Tibial artery (tissue), 4 donors: ENCODE data around the gene EXOC3L2.

ENCODE experiments used
- DNase-seq, 2 donors: peaks; one replicate each; pipeline ENCODE4 v3.0.0-alpha.2; 2019
- H3K27ac ChIP-seq, 2 donors: fragments of 200-600 bp; sonication (generic) in 1 of 2; 1 replicate in 1 of 2; 2 replicates in 1 of 2; pipeline ENCODE4 v1.5.1; 2018 to 2019; ENCODE audit warnings: mild to moderate bottlenecking in 1 of 2
- H3K27me3 ChIP-seq, 2 donors: fragments of 200-600 bp; sonication (generic) in 1 of 2; one replicate each; pipeline versions ENCODE4 v1.5.1 to v1.6.0; 2016 to 2019
- H3K36me3 ChIP-seq, 3 donors: fragments of 200-600 bp; sonication (generic) in 2 of 3; one replicate each; pipeline ENCODE4 v1.5.1; 2016 to 2019; ENCODE audit warnings: mild to moderate bottlenecking in 2 of 3
- H3K4me1 ChIP-seq, 4 donors: fragments of 200-600 bp; sonication (generic) in 2 of 4; 1 replicate in 3 of 4; 2 replicates in 1 of 4; pipeline ENCODE4 v1.5.1; 2016 to 2019
- H3K4me3 ChIP-seq, 2 donors: fragments of 200-600 bp; sonication (generic) in 1 of 2; 1 replicate in 1 of 2; 2 replicates in 1 of 2; pipeline ENCODE4 v1.5.1; 2018 to 2019; ENCODE audit warnings: mild to moderate bottlenecking in 2 of 2
- H3K9me3 ChIP-seq, 3 donors: fragments of 200-600 bp; sonication (generic) in 1 of 3; one replicate each; pipeline ENCODE4 v1.5.1; 2016 to 2019
- intact Hi-C: fragments of 100-400 bp; cut with DNase I; formaldehyde crosslinking; loops from one replicate; pipeline ENCODE4 v1.15.0; 2023; ENCODE audit warnings: low total_unique reads
- TF ChIP-seq, protein P1 (sequence below), 2 experiments: fragments of 200-600 bp in 1 of 2; fragments of 450-650 bp in 1 of 2; IDR thresholded peaks; one replicate each; pipeline ENCODE4 v1.5.1; 2017 to 2019; ENCODE audit warnings: antibody characterized with exemption in 2 of 2, mild to moderate bottlenecking in 1 of 2, moderate library complexity in 1 of 2

EXOC3L2 gene

DNA sequence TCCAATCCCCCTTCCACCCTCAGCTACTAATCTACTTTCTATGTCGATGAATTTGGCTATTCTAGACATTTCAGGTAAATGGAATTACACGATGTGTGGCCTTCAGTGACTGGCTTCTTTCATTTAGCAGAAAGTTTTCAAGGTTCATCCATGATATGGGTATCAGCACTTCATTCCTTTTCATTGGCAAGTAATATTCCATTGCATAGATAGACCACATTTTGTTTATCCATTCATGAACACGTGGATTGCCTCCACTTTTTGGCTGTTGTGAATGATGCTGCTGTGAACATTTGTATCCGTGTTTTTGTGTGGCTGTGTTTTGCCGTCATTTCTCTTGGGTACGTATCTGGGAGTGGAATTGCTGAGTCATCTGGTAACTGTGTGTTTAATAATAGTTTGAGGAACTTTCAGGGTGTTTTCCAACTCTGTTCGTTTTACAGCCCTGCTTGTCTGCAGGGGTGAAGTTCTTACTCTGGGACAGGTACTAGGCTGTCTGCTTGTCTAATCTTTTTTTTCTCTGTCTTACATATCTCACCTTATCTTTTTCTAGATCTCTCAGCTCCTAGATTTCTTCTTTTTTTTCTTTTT, 38.3 kb upstream of the EXOC3L2 start:
- Histone ChIP-seq H3K9me3 (no peaks in the 10 kb centered on the region), H3K4me3 (no peak overlapping the region), H3K27me3 (no peaks in the 10 kb centered on the region), H3K27ac (no peak overlapping the region), H3K36me3 (peaks cover 35 to 94% (median 79%) of the 10 kb centered on the region in 3 donors), H3K4me1 (no peaks in the 10 kb centered on the region)
- no peak for DNase-seq
- intact Hi-C loops = no loop called here
- TF ChIP-seq, protein P1, sequence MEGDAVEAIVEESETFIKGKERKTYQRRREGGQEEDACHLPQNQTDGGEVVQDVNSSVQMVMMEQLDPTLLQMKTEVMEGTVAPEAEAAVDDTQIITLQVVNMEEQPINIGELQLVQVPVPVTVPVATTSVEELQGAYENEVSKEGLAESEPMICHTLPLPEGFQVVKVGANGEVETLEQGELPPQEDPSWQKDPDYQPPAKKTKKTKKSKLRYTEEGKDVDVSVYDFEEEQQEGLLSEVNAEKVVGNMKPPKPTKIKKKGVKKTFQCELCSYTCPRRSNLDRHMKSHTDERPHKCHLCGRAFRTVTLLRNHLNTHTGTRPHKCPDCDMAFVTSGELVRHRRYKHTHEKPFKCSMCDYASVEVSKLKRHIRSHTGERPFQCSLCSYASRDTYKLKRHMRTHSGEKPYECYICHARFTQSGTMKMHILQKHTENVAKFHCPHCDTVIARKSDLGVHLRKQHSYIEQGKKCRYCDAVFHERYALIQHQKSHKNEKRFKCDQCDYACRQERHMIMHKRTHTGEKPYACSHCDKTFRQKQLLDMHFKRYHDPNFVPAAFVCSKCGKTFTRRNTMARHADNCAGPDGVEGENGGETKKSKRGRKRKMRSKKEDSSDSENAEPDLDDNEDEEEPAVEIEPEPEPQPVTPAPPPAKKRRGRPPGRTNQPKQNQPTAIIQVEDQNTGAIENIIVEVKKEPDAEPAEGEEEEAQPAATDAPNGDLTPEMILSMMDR (IDR thresholded peaks at IDR 0.05) = no peak

DNA sequence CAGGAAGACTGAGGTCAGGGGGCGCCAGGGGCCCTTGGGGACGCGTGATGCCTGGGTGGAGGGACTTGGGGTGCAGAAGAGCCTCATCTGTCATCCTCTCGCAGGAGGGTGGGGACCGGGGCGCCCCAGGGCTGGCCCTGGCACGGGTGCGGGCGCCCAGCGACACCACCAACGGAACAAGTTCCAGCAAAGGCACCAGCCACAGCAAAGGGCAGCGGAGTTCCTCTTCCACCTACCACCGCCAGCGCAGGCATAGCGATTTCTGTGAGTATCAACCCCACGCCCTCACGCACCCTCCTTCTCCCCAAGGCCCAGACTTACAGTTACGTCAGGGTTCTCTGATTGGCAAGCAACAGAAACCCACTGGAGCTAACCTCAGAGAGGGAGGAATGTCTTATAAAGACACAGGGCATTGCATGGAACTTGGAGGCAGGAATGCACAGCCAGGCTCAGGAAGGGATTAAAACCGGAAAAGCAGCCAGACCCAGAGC, 35.3 kb upstream of the EXOC3L2 start:
- TF ChIP-seq, protein P1 (IDR thresholded peaks at IDR 0.05) = no peak
- Histone ChIP-seq H3K9me3 (no peaks in the 10 kb centered on the region), H3K4me3 (no peak overlapping the region), H3K36me3 (peaks cover 39 to 94% (median 78%) of the 10 kb centered on the region in 3 donors), H3K27ac (no peak overlapping the region), H3K4me1 (no peaks in the 10 kb centered on the region), H3K27me3 (no peaks in the 10 kb centered on the region)
- intact Hi-C loops = no loop called here
- no peak for DNase-seq

DNA sequence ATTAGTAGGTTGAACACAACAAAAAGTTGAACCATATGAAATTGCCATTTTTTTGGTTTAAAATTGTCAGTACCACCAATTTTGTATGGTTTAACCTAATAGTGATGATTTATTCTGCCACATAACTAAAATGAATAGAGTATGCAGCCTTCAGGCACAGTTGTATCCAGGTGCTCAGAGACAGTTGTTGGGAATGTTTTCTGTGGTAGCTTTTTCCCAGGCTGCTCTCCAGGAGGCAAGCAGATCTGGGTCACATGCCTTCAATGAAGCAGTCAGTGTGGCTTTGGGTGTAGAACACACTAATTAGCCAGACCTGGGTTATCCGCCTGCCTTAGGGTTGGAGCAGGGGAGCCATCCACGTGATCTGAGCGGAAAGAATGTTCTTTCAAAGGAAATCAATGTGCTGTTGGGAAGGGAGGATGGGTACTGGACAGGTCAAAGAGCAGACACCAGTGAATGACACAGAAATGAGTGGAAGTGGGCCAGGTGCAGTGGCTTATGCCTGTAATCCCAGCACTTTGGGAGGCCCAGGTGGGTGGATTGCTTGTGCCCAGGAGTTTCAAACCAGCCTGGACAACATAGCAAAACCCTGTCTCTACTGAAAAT, 34.5 kb upstream of the EXOC3L2 start:
- Histone ChIP-seq H3K36me3 (peaks cover 39 to 97% (median 78%) of the 10 kb centered on the region in 3 donors), H3K4me1 (no peaks in the 10 kb centered on the region), H3K27ac (no peak overlapping the region), H3K4me3 (no peak overlapping the region), H3K9me3 (no peaks in the 10 kb centered on the region), H3K27me3 (no peaks in the 10 kb centered on the region)
- DNase-seq = no peak
- intact Hi-C loops = no loop called here
- TF ChIP-seq, protein P1 (IDR thresholded peaks at IDR 0.05) = no peak

DNA sequence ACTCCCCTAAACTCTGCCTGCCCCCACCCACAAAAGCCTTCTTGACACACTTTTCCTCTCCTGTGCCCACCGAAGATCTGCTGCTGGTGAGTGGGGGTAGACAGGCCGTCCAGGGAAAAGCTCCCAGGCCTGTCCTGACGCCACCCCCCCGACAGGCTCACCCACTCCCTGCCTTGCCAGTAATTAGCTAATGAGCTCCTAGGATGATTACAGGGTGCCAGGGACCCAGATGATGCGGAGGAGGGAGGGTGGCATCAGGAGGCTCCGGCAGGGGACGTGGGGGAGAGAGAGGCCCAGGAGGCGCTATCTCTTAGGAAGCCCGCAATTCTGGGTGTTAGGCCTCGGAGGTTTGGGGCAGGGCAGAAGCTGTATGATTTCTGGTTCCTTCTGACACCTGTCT, 32.9 kb upstream of the EXOC3L2 start:
- Histone ChIP-seq H3K9me3 (no peaks in the 10 kb centered on the region), H3K4me1 (no peaks in the 10 kb centered on the region), H3K4me3 (no peak overlapping the region), H3K27me3 (no peaks in the 10 kb centered on the region), H3K36me3 (peaks cover 42 to 99% (median 86%) of the 10 kb centered on the region in 3 donors), H3K27ac (no peak overlapping the region)
- intact Hi-C loops = no loop called here
- no peak for DNase-seq
- TF ChIP-seq, protein P1 (IDR thresholded peaks at IDR 0.05) = no peak

DNA sequence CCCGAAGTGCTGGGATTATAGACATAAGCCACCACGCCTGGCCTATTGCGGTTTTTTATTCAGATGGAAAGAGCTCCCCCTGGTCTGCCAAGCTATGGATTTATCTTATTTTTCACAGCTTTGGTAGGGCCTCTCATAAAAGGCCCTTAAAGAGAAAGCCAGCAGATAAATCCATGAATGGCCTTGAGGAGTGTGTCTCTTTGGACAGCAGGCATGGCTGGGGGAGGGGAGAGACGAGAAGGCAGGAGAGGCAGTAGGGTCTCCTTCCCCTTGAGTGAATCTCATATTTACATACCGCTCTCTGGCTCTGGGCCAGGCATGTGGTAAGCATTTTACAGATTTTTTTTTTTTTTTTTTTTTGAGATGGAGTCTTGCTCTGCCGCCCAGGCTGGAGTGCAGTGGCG, 31.1 kb upstream of the EXOC3L2 start:
- Histone ChIP-seq H3K4me1 (no peaks in the 10 kb centered on the region), H3K27ac (no peak overlapping the region), H3K9me3 (no peaks in the 10 kb centered on the region), H3K4me3 (no peak overlapping the region), H3K27me3 (no peaks in the 10 kb centered on the region), H3K36me3 (peaks cover 40 to 99% (median 90%) of the 10 kb centered on the region in 3 donors)
- intact Hi-C loops = no loop called here
- TF ChIP-seq, protein P1 (IDR thresholded peaks at IDR 0.05) = no peak
- DNase-seq = no peak
